Measurements from ENCODE around the gene NPTN.
"Not testable (repeated sequence)": the region's sequence is repeated elsewhere in the genome, so short reads cannot be mapped to it uniquely, and the experiment has no call there.

The NPTN gene

DNA sequence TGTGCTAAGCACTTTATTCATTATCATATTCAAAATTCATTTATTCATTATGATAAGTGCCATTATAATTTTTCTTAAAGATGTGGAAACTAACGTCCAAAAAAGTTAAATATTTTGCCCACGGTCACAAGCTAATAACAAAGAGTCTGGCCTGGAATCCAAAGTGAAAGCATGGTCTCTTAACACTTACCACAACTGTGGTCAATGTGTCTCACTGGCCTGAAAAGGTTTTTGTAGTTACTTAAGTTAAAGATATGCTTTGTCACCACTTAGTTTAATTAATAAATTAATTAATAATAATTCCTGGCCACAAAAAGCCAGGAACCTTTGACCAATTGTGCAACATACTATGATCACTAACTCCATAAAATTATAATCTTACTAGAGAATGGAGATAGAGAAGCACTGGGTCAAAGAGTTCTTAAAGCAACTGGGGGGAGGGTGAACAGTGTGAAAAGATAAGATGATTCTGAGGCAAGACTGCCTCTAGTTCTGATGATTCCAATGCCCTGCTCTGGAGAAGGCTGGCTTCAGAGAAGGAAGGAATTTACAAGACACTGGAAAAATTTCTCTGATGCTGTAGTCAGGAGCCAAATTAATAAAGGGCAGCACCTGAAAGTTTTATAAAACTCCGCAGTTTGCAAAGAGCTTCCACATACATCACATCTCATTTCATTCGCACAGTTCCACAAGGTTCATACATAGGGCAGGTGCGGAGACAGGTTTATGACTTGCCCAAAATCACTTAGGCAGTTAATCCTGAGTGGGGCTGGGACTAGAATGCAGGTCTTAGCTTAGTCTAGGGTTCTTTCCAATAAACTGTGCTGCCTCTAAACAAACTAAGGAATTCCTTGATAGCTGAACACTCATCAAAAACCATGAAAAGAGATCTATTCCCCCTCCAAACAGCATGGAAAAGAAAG lies 32.5 kb downstream of the NPTN start:
- no peak for DNase-seq

DNA sequence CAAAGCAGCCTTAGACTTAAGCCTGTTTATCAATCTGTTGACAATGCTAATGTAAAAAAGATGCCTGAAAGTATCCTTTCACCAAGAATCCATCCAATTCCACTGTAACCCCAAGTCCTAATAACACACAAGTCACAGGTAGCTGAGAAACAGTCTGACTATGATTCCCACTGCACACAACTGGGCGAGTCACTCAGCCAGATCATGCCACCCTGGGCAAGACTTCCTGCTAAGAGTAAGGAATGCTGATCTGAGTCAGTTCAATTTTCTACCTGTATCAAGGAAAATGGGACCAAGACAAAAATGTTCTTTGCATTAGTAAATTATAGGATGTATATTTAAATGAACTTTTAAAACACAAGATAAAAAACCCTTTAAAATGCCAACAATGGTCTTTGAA lies 33.3 kb downstream of the NPTN start:
- DNase-seq = no peak

DNA sequence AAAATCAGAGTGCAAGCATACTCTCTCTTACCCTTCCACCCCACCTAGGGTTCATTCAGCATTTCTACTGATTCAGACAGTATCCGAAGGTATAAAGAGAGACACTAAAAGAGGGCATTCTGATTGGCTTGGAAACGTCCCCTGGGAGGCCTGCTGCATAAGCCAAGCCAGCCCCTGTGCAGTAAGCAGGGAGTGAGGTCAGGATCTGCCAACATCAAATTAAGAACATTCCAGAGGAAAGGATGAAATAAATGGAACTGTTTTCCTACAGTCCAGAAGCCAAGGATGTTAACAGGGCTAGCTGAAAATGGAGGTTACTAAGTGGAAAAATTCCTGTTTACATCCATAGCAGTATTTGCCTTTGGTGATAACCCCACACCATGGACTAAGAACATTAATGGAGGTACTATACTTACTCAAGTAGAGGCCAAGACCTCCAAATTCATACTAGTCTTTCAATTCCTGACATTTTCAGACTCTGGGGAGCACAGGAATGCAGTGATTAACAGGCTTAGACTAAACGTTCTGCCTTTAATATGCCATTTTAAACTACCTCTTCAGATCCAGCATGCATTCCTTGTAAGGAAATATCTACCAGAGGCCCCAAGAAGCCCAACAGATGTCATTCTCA lies 34.5 kb downstream of the NPTN start:
- DNase-seq = no peak

DNA sequence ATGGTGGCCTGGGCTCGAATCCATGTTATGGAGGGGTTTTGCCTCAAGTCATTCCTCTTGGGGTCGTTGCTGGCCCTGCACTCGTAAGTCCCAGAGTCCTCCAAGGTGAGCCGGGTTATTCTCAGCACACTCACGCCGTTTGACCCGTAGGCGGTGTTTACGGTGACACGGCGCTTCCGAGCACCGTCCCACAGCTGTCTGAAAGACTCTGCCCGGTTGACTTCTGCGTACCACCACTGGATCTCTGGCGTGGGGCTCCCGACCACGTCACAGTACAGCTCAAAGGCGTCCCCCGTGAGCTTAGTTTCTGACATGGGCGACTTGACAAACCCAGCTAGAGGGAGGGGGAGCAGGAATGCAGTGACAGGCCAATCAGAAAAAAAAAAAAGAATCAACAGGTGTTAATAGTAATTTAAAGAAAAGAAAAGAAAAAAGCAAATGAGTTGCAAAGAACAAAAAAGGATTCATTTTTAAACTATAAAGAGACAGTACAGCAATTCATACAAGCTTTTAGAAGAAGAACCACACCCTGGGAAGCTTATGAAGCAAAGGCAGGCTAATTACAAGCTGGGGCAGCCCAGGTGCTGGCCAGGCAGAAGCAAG lies 36.1 kb downstream of the NPTN start:
- no peak for DNase-seq

DNA sequence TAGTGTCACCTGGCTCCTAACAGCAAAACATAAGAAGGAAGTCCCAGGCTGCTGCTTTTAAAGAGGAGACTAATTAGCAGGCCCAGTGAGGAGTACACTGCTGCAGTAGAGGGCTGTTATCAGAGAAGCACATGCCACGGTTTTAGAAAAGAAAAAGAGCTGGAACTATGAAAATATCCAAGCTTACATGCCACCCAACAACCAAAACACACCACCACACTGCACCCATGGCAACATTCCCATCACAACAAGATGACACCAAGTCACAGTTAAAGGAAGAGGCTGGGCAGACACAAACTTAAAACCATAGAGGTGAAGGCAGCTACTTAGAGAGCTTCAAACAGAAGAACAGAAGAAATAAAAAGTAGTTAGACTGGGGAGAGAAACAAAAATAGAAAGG lies 37.0 kb downstream of the NPTN start:
- no peak for DNase-seq

DNA sequence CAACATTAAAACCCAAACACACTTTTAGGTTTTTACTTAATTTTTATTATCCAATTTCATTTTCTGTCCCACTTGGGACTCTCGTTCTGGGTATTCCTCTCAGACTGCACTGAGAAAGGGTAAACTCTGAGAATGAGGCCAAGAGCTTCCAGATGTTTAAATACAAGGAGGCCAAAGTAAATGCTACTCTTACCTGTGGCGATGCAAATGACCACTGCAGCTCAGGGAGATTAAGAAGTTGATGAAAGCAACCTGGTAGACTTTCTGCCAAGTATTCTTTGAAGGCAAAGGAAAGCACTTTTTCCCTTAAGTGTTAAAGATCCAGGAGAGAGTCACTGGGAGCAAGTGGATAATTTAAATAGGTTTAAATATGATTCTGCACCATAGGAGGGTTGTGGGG lies 39.1 kb downstream of the NPTN start:
- no peak for DNase-seq

DNA sequence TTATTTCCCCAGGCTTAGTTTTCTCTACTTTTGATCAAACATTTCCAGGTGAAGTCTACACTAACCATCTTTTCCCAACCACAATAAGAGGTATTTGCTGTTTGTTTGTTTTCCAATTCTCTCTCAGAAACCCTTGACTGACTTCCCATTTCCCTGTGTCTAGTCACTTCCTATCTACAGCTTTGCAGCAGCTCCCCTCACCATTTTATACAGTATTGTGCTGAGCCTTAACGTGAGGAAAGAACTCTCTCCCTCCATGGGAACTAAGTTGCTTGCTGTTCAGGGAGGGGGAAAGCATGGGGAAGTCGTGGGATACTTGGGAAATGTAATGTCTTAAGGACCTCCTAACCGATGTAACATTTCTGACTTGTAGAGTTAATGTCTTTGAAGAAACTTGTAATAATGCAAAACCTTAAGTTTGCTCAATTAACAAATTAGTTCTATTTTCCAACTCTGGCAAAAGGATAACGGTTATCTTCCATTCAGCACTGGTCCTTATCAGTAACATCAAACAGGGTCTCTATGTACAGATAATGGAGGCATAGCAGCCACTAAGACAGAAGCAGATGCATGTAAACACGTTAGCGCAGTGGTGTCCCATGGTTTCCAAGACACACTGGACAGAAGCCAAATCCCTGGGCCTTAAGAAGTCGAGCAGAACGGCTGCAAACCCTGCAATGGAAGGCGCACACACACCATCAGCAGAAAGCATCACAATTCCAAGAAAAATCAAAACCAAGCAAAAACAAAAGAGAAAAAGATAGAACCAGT lies 39.7 kb downstream of the NPTN start:
- DNase-seq = peak; percentile 20

DNA sequence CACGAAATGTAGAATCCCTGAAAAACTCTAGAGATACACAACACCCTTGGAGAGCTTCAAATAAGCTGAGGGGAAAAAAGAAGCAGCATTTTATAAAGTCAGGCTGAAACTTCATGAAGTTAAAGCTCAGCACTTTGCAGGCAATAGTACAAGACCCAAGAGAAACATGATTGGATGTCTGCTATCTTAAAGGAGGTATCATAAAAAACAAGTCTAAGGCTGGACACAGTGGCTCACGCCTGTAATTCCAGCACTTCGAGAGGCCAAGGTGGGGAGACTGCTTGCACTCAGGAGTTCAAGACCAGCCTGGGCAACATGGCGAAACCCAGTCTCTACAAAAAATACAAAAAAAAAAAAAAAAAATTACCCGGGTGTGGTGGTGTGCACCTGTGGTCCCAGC lies 42.9 kb downstream of the NPTN start:
- no peak for DNase-seq

DNA sequence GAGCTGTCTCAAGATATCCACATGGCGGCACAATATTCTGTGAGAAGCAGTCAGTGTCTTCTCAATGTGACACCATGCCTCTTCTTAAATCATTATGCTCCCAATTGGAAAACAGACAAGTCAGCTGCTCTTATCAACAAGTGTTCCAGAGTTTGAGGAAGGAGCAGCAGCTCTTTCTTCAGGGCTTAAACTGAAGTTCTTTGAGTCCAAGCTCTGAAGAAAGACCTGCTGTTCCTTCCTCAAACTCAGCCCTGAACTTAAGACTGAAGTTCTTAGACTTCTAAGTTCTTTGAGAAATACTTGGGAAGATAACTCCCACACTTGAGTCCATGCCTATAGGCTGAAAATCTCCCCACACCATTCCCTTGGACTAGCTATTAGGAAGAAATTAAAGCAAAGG lies 43.4 kb downstream of the NPTN start:
- no peak for DNase-seq

DNA sequence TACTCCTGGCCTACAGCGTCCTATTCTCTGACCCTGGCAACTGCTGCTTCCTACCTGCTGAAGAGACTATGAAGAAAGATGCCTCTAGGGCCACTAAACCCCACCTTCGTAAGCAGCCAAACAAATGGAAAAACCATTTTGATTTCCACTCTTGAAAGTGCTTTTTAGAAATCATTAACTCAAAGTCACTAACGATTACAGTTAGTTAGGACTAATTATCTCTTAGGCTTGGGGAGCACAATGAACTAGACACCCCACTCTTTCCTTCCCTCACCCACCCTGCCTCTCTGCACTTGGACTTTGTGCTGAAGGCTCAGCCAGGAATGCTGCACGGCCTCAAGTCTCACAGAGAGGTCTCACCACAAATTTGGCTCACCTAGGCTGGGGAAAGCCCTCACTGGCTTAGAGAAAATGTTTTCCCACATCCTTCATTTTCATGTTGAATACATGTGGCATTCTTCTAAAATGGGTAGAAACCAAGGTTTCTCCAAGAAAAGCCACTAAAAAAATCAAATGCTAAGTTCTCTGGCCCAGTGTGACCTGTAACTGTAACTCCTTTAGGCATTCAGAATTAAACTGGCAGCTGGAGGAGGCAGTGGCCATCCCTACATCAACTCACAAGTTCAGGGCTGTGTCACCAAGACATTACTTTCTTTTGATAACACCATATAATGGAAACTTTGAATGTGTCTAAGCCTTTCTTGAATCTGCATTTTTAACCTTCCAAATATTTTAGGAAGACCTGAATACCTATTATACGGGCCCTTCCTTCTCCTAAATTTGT lies 47.1 kb downstream of the NPTN start:
- no peak for DNase-seq

DNA sequence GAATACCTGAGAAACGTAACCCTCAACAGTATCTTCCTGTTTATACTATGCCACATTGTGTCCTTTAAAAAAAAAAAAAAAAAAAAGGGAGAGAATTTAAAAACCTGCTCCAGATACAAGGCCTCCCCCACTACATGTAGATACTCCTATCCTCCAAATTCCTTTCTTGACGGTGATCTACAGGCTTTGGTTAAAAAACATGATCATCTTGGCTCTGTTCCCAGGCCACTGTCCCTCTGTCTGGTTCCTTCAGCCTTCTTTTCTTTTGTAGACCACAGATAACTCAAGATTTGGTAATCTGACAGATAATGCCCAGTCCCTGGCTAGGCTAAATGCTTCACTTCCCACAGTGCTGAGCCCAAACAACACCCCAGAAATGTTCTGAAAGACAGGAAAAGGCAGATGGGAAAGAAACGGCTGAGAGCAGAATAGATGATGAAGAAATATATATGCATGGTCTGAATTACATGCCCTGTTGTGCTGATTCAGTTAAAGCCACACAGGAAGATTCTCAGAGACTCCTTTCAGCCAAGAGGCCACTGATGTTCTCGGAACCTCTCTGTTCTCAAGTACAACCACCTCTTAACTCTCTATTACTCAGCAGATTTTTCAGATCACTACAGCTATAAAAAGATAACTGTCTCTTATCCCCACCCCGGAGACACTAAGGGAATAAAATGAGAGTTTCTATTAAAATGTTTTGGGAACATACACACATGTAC lies 48.3 kb downstream of the NPTN start:
- DNase-seq = no peak

DNA sequence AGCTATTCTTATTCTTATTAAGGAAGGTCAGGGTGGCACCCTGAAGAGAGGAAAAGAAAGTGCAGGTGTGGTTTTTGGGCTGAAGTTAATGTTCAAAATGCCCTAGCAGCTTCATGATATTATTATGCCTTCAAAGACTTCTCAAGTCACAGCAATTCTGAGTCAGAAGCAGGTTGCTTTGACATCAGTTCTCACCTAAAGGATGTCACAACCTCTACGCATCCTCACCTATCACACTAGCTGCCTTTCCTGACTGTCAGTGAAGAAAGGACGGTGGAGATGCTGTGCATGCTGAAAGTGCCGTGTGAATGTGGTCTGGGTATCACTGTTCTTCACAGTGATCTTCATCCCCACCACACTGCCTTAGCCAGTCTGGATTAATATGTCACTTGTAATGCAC lies 49.6 kb downstream of the NPTN start:
- DNase-seq = no peak

DNA sequence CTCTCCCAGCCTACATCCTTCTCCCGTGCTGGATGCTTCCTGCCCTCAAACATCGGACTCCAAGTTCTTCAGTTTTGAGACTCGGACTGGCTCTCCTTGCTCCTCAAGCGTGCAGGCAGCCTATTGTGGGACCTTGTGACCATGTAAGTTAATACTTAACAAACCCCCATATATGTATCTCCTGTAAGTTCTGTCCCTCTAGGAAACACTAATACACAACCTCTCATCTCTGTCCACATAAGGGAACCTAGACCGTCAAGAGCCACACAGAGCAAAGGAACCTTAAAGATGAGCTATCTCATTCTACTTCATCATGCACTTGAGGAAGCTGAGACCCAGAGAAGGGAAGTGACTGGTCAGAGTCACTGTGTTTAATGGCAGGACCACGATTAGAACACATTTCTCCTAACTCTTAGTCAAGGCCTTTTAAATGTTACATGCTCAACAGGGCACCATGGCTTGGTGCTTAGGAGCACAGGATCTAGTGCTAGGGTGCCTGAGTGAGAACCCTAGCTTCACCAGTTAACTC lies 50.3 kb downstream of the NPTN start:
- no peak for DNase-seq

DNA sequence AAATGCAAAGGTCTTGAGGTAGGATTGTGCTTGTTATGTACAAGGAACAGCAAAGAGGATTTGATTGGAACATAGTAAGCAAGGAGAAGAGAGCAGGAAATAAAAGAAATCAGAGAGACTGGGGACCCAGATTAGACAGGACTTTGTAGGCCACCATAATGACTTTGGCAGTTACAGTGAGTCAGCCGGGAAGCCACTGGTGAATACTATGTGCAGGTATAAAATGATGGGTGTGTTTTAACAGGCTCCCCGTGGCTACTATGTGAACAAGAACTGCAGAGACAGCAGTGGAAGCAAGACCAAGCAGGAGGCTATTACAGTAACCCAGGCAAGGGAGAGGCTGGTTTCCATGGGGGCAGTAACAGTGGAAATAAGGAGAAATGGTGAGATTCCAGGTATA lies 55.2 kb downstream of the NPTN start:
- no peak for DNase-seq

DNA sequence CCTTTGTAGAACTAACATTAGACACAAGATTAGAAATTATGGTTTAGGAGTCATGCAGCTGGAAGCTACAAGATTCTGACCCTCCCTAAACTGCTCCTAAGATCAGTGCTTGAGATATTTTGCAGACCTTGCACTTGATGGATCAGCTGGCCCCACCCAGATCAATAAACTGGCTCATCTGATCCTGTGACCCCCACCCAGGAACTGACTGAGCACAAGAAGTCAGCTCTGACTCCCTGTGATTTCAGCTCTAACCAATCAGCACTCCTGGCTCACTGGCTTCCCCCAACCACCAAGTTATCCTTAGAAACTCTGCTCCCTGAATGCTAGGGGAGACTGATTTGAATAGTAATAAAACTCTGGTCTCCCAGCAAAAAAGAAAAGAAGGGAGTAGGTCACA lies 55.6 kb downstream of the NPTN start:
- DNase-seq = not testable (repeated sequence)

DNA sequence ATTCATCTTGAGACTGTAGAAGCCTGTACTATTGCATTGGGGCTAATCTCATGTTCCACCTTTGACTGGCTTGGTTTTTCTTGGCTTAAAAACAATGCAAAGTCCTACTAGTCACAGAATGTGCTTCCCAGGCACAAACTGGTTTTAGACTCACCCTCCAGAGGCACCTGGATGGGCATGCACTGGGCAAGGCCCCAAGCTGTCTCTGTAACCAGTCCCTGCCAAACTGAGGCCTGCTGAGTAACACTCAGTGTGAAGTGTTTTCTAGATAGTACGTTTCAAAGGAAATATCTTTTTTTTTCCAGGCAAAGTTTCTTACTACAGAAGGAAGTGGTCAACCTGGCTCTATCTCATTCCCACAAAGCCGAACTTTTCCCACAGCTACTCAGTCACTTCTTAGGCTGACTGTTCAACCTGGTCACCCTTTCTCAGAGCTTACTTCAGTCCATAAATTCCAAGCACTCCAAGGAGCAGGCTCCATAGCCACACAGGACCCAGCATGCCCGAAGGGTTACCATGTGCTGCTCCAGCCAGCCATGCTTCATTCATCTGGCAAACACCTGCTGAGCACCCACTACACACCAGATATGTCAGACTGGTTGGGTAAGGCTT lies 57.4 kb downstream of the NPTN start:
- DNase-seq = no peak

DNA sequence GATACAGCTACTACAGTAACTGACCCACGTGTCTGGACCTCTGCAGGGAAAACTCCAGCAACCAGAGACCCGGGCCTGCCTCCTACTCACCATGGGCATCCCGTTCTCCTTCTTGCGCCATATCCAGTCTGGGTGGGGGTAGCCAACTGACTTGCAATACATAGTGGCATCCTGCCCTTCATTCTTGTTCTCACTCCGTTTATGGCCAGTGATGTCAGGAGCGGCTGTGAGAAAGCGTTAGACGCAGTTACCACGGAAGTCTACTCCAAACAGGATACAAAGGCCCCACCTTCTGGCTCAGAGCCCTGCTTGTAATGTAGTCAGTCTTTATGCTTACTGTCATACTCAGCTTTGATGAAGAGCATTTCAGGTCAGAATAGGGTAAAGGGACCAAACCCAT lies 59.6 kb downstream of the NPTN start:
- no peak for DNase-seq

DNA sequence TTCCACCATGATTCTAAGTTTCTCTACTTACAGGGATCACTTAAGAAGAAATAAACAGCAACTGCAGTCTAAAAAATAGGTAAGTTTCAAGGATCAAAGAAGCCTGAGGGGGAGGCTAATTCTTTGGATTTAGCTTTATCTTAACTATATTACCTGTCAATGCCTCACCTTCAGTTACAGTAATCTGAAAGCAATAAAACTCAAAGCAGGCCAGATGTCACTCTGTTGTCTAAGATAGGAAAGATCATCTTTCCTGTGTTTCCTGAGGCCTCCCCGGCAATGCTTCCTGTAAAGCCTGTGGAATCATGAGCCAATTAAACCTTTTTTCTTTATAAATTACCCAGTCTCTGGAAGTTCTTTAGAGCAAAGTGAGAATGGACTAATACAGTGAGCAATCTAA lies 60.2 kb downstream of the NPTN start:
- no peak for DNase-seq

DNA sequence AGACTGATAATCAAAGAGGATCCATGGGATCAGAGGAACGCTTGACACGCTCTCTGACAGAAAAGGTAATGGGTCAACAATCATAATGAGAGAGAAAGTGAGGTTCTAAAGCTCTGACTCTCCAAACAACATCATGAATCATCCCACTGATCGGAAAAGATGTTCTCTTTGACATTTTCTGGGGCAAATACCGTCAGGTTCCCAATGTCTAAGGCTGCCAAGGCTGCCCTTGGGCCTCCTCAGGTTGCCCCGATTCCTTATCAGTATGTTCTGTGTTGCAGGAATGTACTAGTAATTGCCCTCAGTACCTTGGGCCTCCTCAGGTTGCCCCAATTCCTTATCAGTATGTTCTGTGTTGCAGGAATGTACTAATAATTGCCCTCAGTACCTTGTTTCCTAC lies 60.9 kb downstream of the NPTN start:
- no peak for DNase-seq

DNA sequence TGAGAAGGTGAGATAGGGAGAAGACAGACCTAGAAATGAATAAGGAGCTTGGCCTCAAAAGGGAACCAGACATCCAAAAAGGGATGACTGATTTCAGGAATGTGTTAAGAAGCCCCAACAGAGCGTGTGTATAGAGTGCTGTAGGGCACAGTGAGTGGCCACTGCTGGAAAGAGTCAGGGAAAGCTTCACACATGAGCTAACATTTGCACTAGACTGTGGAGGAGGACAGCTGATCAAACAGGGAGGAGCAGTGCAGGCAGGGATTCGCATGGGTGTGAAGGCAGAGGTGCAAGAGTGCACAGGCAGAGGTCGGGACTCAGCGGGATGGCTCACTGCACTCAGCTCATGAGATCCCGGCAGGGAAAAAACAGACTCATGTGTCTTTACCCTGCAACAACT lies 61.8 kb downstream of the NPTN start:
- DNase-seq = peak; percentile 31

DNA sequence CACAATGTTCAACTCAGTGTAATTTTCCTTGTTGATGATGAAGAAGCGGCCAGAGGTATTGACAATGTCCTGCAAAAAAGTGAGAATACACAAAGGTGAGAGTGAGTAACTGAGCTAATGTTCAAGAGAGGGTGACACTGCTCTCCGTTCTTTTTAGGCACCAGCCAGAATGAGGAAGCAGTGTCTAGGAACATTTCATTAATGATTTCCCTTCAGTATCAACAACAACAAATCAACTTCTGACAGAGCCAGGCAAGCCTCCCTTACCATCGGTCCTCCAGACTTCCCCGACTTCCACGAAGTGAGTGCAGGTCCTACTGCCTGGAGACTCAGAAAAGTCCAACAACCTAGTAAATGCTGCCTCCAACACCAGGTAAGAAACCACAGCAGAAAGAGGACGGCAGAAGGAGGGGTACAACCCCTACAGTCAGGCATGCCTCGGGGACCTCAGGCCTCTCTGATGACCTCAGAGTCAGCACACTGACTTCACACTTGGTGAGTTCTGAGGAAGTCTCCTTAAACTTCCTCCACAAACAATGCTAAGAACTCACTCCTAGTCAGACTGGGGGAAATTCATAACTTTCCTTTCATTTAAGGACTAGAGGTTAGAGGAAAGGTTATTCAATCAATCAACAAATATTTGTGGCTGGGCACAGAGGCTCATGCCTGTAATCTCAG lies 62.7 kb downstream of the NPTN start:
- no peak for DNase-seq

Data from NCI-H1092 treated with DMSO at 0.1 percent for 48 hours (cell line).